SU-DHL-6 (cell line): ENCODE measurements around the gene COLQ.

Source experiments
- H2AFZ ChIP-seq: fragments of 200-600 bp; sonication (generic); 2 replicates; pipeline ENCODE4 v1.6.1; 2014; ENCODE audit warnings: low read depth, mild to moderate bottlenecking, moderate library complexity, mixed read lengths, antibody characterized with exemption, low read length; ENCODE audit not compliant: severe bottlenecking
- H3F3A ChIP-seq: fragments of 200-600 bp; shearing (Covaris generic); 2 replicates; pipeline ENCODE4 v1.6.0; 2016; ENCODE audit warnings: antibody characterized with exemption, mild to moderate bottlenecking; ENCODE audit not compliant: insufficient read depth
- H3K27ac ChIP-seq: fragments of 200-600 bp; sonication (generic); 2 replicates; pipeline ENCODE4 v1.5.1; 2016; ENCODE audit warnings: low read depth, mild to moderate bottlenecking, low read length, moderate library complexity, mixed read lengths
- H3K27me3 ChIP-seq: fragments of 200-600 bp; sonication (generic), shearing (Covaris generic); 2 replicates; pipeline ENCODE4 v1.6.0; 2014; ENCODE audit warnings: mild to moderate bottlenecking, low read length
- H3K36me3 ChIP-seq: fragments of 200-600 bp; sonication (generic); 2 replicates; pipeline ENCODE4 v1.6.1; 2014; ENCODE audit warnings: mild to moderate bottlenecking, low read length, mixed read lengths
- H3K4me2 ChIP-seq: fragments of 300-600, 200-600 bp; shearing (Covaris generic), sonication (generic); 2 replicates; pipeline ENCODE4 v1.6.0; 2014; ENCODE audit warnings: low read length, low read depth, mild to moderate bottlenecking; ENCODE audit not compliant: poor library complexity, severe bottlenecking
- H3K4me3 ChIP-seq: fragments of 200-600 bp; sonication (generic); 2 replicates; pipeline ENCODE4 v1.5.1; 2014; ENCODE audit warnings: antibody characterized with exemption, low read length, mild to moderate bottlenecking, mixed read lengths; ENCODE audit not compliant: insufficient read depth, poor library complexity, severe bottlenecking
- H3K79me2 ChIP-seq: fragments of 200-600 bp; sonication (generic); 2 replicates; pipeline ENCODE4 v1.6.1; 2014; ENCODE audit warnings: mild to moderate bottlenecking, low read length, moderate library complexity; ENCODE audit not compliant: insufficient read depth
- H3K9ac ChIP-seq: fragments of 200-600 bp; sonication (generic); 2 replicates; pipeline ENCODE4 v1.7.0; 2014; ENCODE audit warnings: mild to moderate bottlenecking, low read length
- H3K9me2 ChIP-seq: fragments of 200-600 bp; sonication (generic); replicated peaks from 2 replicates; pipeline ENCODE4 v1.6.1; 2014; ENCODE audit warnings: low read length; ENCODE audit not compliant: insufficient read depth
- H3K9me3 ChIP-seq: fragments of 200-600 bp; sonication (generic); 2 replicates; pipeline ENCODE4 v1.6.1; 2014; ENCODE audit warnings: low read length, mixed read lengths; ENCODE audit not compliant: insufficient read depth
- H4K20me1 ChIP-seq: fragments of 200-600 bp; sonication (generic); 2 replicates; pipeline ENCODE4 v1.6.1; 2014; ENCODE audit warnings: low read depth, mild to moderate bottlenecking, antibody characterized with exemption, low read length, moderate library complexity, mixed read lengths
- CTCF ChIP-seq: fragments of 200-600 bp; sonication (generic); IDR thresholded peaks from one replicate; pipeline ENCODE4 v1.5.1; 2017; ENCODE audit warnings: antibody characterized with exemption, mild to moderate bottlenecking, low read length, moderate library complexity; ENCODE audit not compliant: insufficient read depth, poor library complexity, severe bottlenecking
- EZH2phosphoT487 ChIP-seq: fragments of 200-600 bp; sonication (generic), shearing (Covaris generic); conservative IDR thresholded peaks from 2 replicates; pipeline ENCODE4 v1.6.1; 2018; ENCODE audit warnings: mild to moderate bottlenecking, antibody characterized with exemption, low read length, moderate library complexity, mixed read lengths

Gene COLQ

DNA sequence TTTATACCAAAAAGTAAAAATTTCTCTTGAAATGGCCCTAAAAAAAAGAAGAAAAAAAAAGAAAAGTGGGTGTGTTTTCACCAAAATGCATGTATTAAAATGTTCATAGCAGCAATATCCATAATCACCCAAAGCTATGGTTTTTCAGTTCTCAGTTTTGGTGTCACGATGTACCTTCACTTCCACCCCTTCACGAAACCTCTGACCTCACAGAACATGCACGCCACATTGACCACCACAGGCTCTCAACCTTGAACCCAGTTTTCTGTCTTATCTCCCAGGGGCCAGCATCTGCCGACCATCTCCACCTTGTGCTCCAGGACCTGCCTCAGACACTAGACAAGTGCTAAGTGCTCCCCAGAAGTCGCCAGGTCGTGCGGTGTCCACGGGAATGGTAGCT lies 30.4 kb downstream of the COLQ start:
- Histone ChIP-seq H3K4me2 (no peak overlapping the region), H2AFZ (no peak overlapping the region), H4K20me1 (no peaks in the 10 kb centered on the region), H3K4me3 (no peak overlapping the region), H3K79me2 (no peaks in the 10 kb centered on the region), H3K9me2 (no peaks in the 10 kb centered on the region), H3K27ac (no peak overlapping the region), H3K27me3 (no peaks in the 10 kb centered on the region), H3F3A (no peaks in the 10 kb centered on the region), H3K9ac (no peak overlapping the region), H3K9me3 (no peaks in the 10 kb centered on the region), H3K36me3 (no peaks in the 10 kb centered on the region)
- no peak for TF ChIP-seq CTCF
- no peak for TF ChIP-seq EZH2phosphoT487

DNA sequence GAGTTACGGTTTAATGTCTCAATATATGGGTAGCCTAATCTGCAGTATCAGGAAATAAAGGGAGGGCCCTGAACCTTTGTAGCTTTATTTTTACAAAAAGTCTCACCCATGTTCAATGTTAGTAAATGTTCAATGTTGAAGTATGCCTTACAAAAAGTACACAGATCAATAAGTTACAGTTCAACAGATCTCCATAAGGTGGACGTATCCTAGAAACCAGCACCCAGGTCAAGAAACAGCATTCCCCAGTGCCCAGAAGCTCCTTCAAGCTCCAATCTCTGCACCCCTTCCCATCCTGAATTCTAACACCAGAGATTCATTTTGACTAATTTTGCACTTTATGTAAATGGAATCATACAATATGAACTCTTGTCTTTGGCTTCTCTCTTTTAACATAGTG lies 31.3 kb downstream of the COLQ start:
- Histone ChIP-seq H3F3A (no peaks in the 10 kb centered on the region), H2AFZ (no peak overlapping the region), H3K27me3 (no peaks in the 10 kb centered on the region), H3K4me2 (no peak overlapping the region), H3K27ac (no peak overlapping the region), H4K20me1 (no peaks in the 10 kb centered on the region), H3K9me2 (no peaks in the 10 kb centered on the region), H3K79me2 (no peaks in the 10 kb centered on the region), H3K36me3 (no peaks in the 10 kb centered on the region), H3K4me3 (no peak overlapping the region), H3K9ac (no peak overlapping the region), H3K9me3 (no peaks in the 10 kb centered on the region)
- TF ChIP-seq CTCF (no peak), EZH2phosphoT487 (no peak)

GRCh38 chr3:15488002-15488401 lies 33.5 kb downstream of the COLQ start:
- no peaks in the 10 kb centered on the region for H3F3A ChIP-seq
- no peak overlapping the region for H3K4me2 ChIP-seq
- TF ChIP-seq EZH2phosphoT487 (no peak), CTCF (no peak)
- no peaks in the 10 kb centered on the region for H3K27me3 ChIP-seq
- no peaks in the 10 kb centered on the region for H3K79me2 ChIP-seq
- H3K27ac ChIP-seq: no peak overlapping the region
- H3K9me3 ChIP-seq: no peaks in the 10 kb centered on the region
- H3K9ac ChIP-seq: no peak overlapping the region
- no peaks in the 10 kb centered on the region for H3K36me3 ChIP-seq
- H2AFZ ChIP-seq: no peak overlapping the region
- no peaks in the 10 kb centered on the region for H4K20me1 ChIP-seq
- no peak overlapping the region for H3K4me3 ChIP-seq
- no peaks in the 10 kb centered on the region for H3K9me2 ChIP-seq

- Histone ChIP-seq H3K9me2 (no peaks in the 10 kb centered on the region), H3K79me2 (no peaks in the 10 kb centered on the region), H3K9me3 (no peaks in the 10 kb centered on the region), H2AFZ (no peak overlapping the region), H3K27me3 (no peaks in the 10 kb centered on the region), H3K4me3 (no peak overlapping the region), H3K9ac (no peak overlapping the region), H4K20me1 (no peaks in the 10 kb centered on the region), H3K36me3 (no peaks in the 10 kb centered on the region), H3F3A (no peaks in the 10 kb centered on the region), H3K4me2 (no peak overlapping the region), H3K27ac (no peak overlapping the region)
- TF ChIP-seq EZH2phosphoT487 (no peak), CTCF (no peak)
Observed at GRCh38 chr3:15486979-15487378, 34.5 kb downstream of the COLQ start.
